HG02885 (cell line): ENCODE measurements around the gene RASGRP2.

Source experiments
- ATAC-seq: cut with Tn5 transposase; IDR thresholded peaks from one replicate; pipeline ENCODE4 v1.9.1; 2021; ENCODE audit warnings: mild to moderate bottlenecking; ENCODE audit not compliant: unreplicated experiment, poor library complexity

The RASGRP2 gene

DNA sequence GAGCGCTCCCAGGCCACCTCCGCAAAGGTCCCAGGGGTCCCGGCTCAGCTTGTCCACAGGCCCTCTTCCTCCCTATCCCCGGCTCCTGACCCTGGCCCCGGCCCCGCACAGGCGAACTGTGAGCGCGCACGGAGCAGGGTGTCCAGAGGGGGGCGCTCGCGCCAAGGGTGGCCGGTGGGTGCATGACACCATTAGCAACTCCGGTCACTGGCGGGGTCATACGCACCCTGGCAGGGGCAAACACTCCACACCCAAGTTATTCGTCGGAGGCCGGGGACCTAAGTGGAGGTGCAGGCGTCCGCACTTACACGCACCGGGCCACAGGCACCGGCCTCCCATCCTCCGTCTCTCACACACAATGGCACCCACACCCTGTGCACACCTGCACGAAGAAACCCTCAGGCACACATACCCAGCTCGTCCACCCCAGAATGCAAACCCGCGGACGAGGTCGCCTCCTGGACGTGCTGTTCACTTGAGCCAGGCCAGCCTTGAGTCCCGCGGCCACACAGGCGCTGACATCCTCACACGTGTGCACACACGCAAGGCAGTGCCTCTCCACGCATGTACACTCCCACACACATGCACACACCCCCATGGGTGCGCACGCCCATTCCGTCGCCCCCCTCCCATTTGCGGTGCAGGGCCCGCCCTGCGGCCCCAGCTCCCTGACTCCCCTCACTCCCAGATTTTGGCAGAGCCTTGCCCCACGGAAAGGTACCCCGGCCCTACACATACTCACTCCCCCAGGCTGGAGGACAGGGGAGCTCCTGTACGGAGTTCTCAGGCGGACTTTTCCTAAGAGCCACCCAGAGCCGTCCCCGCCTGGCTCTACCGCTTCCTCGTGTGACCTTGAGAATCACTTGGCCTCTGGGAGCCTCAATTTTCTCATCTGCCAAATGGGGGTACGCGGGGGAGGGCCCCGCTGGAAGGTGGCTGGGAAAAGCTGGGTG, at the start of gene RASGRP2:
TSS of gene RASGRP2 (minus strand) at position 552 of the 953 bp plus-strand sequence. CDS start 1,276 bp downstream, outside the sequence.
- ATAC-seq, result no peak

DNA sequence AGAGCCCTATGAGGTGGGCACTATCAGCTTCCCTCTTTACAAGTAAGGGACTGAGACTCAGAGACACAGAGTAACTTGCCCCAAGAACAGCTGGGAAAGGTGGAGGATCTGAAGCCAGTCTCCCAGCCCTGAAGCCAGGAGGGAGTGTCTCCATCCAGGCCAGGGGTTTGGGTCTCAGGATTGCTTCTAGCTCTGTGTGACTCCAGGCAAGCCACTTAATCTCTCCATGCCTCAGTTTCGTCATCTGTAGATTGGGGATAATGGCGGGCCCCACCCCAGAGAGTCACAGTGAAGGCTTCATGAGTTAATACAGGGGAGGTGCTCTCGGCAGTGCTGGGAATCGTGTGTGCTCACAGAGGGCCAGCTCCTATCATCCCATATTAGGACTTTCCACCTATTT, 48.5 kb upstream of the RASGRP2 start:
- no peak for ATAC-seq

DNA sequence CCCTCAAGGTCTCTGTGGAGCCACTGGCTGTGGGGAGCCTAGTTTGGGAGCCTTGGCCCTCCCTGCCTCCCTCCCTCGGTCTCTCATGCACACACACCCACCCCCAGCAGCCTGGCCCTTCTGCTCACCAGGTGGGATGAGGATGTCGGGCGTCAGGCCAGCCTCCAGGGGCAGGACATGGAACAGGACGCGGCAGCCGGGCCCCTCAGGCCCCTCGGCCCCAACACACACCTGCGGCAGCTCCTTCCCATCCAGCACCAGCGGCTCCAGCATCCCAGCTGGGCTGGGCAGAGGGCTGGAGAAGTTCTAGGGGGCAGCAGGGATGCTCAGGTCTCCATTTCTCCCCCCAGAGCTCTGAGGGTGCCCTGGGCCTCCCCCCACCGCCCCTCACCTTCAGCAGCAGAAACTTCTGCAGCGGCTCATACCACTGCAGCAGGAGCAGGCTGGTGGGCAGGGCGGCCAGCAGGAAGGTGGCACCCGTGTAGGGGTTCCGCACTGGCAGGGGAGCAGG, 47.9 kb upstream of the RASGRP2 start:
- no peak for ATAC-seq

DNA sequence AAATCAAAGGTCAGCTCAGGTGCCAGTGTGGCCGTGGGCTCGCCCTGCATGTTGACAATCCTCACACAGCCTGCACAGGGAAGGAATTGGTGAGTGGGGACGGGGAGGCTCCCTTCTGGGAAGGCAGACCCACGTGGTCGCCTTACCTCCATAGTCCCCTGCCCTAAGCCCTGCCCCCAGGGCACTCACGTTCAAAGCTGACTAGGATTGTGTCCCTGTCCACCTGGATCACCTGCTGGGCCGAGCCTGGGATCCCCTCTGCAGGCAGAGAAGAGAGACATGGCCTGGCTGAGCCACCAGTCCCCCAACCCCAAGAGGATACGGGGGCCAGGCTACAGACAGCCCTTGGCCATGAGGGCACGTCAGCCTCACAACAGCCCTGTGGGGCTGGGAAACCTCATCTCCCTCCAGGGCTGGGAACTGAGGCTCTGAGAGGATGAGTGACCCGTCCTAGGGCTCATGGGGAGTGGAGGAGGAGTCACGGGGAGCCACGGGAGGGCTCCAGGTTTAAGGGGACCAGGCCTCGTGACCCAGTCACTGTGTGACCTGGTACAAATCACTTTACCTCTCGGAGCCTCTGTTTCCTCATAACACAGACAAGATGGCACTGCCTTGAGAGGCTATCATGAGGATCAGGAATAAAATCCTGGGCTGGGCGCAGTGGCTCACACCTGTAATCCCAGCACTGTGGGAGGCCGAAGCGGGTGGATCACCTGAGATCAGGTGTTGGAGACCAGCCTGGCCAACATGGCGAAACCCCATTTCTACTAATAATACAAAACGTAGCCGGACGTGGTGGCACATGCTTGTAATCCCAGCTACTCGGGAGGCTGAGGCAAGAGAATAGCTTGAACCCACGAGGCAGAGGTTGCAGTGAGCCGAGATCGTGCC, 46.5 kb upstream of the RASGRP2 start:
- no peak for ATAC-seq

DNA sequence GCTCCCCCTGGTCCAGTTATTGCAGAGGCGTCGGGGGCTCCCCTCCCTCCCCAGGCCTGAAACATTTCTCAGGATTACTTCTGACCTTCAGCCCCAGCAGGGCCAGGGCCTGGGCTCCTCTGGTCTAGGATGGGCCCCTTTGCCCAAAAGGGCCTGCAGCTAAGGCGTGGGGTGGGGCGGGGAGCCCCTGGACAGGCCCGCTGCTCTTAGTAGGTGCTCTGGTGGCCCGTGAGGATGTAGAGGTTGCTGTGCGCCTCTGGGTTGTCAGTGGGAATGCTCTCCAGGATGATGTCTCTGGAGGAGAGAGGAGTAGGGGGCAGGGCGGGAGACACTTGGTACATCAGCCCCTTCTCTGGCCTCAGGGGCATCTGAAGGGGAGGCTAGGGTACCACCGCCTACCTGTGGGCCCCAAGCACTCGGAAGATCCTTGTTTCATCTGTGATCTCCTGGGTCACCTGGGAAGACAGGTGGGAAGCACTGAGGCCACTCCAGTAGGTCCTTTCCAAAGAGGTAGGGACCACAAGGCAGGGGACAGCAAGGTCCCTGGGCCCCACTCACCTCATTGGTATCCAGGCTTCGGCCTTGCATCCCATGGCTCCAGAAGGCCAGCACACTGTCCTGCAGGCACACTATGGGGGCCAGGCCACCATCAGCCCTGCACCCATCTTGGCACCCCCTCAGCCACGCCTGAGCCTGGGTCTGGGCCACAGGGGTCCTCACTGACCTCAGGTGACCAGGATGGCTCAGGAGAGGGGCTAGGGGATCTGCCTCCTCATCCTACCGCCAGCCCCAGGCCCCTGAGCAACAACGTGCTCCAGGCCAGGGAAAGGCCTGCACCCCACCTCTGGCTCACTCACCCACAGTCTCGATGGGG, 45.6 kb upstream of the RASGRP2 start:
- ATAC-seq, result no peak

DNA sequence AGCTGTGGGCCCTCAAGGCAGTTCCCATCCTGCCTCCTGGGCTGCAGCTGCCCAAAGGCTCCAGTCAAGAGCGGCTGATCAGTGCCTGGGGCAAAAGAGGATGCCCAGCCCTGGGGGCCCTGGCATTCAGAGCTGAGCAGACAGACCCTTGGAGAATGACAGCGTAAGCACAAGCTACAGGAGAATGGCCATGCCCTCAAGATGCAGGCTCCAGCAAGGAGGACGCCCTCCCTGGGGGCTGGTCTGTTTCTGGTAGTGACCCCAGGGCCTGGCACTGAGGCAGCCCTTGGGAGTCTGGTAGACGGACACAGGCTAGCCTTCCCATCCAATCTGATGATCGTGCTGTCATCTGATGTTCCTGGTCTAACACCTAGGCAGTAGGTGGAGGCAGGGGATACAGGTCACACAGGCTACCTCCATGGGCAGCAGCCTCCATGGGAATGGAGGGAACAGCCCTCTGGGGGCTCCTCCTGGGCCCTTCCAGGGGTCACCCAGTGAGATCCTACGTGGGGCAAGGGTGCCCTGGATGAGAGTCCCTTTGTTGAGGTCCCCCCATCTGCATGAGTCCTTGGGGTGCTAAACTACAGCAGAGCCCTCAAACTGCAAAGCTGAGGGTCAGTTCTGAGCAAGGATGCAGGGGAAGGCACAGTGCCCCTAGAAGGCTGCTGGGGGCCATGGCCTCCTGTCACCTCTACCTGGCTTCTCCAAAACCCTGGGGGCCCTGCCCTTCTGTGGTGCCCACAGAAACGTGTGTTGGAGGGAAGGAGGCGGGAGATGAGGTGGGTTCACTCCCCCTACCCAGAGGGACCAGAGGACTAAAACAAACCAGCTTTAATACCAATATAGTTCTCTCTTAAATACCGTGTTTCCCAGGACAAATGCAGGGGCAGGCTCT, 44.6 kb upstream of the RASGRP2 start:
- no peak for ATAC-seq

DNA sequence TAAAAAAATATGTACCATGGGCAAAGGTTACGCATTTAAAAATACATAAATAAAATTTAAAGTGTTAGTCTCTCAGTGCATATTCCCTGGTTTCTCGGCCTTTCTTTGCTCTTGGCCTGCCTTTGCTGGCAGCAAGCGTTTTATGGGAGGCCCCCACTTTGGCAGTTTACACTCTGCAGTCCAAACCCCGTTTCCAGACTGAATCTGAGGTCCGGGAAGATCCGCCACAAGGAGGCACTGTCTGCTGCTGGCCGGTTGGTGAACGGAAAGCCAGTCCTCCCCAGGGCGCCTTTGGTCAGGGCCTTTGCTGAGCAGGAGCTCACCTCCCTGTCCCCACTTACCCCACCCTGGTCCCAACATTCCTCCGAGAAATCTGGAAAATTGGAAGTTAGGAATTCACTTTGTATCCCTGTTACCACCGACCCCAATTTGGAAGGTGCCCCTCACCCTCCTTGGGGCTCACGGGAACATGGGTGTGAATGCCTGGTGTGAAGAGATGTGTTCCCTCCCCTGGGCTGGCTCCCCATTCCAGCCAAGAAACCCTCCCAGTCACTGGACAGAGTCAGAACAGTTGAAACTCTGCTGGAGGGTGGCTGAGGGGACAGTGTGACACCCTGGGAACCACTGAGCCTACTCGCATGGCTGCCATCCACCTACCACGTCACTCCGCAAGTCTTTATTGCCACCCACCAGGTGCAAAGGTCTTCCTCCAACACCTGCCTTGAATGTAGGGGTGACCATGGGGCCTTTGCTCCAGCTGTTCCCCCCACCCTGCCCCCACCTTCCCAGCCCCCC, 43.8 kb upstream of the RASGRP2 start:
- no peak for ATAC-seq

DNA sequence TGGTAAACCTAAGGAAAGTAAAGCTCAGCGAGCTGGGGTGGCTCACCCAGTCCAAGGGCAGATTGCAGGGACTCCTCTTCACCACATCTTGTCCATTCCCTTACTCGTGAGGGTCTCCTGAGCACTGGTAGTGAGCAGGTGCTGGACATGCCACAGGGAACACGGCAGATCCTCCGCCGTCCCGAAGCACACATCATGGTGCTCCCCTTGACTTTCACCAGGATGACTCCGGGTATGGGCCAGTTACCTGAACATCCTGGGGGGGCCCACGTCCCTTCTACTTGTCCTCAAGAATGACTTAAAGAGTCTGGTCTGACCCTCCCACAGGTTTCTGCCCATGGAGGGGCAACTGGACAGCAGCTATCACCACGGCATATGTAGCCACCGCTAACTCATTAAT, 42.4 kb upstream of the RASGRP2 start:
- no peak for ATAC-seq

DNA sequence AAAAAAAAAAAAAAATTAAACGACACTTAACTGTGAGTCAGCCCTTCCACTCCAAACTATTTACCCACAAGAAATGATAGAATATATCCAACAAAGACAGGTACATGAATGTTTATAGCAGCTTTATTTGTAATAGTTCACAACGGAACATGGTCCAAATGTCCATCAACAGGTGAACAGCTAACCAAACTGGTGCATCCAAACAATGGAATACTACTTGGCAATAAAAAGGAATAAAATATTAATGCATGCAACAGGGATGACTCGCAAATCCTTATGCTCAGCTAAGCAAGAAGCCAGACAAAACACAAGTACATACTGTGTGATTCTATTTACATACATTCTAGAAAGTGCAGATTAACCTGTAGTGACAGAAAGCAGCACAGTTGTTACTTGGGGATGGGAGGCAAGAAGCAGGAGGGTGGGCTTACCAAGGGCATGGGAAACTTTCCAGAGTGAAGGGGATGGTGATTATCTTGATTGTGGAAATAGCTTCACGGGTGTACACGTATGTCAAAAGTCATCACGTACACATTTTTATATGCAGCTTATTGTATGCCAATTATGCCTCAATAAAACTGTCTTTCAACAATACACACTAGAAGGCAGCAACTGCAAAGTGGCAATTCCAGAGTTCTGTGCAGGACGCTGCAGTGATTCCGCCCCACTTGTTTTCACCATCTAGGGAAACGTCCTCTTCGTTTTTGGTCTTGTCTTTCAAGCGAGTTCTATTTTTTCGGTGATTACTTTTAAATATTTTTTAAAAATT, 41.1 kb upstream of the RASGRP2 start:
- ATAC-seq, result no peak

DNA sequence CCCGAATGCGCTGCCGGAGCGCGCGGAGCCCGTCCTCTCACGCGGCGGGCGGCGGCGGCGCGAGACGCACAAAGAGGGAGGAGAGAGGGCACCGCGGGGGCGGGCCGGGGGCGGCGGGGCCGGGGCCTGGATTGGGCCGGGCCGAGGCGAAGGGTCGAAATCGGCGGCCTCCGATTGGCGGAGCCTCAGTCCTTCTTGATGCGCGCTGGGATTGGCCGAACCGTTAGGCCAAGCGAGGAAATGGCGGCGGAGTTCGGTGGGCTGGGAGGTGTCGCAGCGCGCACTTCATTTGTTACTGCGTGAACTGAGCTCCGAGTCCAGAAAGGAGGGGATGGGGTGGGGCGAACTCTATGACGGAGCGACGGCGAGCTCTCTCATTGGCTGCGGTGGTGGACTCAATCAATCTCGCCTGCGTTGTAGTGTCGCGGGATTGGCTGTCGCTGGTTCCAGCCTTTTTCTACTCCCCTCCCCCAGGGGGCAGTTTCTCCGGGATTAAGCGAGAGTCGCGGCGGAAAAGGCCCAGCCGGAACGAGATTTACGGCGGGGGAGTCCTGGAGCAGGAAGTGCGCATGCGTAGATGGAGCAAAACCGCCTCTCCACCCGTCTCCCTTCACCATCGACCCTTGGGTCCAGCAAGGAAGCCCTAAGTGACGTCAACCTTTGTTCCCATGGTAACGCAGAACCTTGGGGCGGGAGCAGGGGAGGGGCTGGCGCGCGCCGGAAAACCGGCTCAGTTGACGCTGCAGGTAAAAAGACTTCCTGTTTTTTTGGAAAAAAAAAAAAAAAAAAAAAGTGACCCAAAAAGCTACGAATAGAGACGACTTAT, 34.7 kb upstream of the RASGRP2 start, which contains the start of gene SF1:
TSS of gene SF1 (minus strand) at position 70 of the 826 bp plus-strand sequence. CDS start 150 bp downstream, outside the sequence.
- peak; percentile 79 for ATAC-seq

DNA sequence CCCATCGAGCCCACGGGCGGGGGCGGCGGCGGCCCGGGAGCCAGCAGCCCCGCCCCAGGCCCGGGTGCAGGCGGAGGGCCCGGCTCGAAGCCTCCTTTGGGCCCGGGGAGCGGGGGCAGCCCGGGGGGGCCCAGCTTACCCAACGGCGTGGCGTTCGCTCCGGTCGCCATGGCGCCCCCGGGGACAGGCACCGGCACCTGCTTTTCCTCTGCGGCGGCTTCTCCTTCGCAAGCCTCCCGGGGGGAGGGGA, 34.2 kb upstream of the RASGRP2 start:
- peak; percentile 19 for ATAC-seq

DNA sequence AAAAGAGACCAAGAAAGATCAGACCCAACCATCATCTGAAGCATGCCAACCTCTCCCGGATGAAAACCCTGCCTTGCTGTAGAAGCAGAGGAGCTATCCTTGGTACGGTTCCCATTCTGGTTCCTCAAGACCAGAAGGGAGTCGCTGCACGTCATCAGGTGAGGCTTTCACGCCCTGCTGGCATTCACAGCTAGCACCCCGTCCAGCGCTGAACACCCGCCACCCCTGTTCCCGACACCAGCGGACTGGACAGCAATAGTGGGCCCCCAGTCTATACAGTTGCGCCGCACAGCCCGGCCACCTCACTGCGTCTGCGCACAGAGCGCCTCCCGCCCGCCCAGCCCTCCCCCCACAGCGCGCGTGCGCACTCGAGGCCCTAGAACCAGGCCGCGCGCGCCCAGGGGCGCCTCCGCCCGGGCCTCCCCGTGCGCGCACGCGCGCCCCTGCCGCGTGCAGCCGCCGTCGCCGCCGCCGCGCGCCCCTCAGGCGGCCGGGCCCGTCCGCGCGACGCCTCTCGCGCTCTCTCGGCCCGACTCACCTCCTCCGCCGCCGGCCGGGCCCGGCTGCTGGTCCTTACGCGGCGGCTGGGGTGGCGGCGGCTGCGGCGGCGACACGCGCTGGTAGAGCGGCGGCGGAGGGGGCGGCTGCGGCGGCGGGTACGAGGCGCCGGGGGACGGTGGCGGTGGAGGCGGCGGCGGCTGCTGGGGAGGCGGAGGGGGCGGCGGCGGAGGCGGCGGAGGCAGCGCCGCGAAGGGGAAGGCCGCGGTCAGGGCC, 33.7 kb upstream of the RASGRP2 start:
- peak; percentile 29 for ATAC-seq

DNA sequence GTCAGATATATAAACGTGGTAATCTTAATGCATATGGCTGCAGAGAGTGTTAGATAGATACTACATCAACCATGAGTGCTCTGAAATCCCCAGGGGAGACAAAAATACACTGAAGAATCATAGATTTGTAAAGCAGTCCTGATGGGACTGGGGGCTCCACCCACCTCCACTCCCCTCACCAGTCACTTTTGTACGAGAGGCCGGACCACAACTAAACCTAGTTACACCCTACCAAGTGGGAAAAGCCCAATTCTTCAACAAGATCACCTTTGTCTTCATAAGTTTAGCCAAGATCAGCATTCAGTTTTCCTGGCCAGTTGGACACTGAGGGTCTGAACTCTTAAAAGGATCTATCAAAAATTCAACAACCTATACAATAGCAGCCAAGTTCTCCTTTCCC, 32.9 kb upstream of the RASGRP2 start:
- ATAC-seq, result no peak

DNA sequence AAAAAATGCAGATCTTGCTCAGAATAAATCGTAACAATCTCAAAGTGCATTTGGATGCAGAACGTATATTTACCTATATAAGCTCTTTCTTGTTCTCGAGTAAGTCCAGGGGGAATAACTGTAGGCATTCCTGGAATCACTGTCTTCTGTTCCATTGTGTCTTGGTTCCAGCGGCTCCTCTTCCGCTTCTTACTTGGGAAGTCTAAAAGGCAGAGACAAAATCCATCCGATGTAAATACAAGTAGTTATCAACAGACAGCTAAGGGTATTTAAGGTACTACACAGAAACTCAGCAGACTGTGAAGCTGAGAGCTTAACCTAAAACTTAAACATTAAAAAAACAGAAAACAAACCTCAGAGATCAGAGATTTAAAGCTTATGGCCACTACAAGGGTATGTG, 32.5 kb upstream of the RASGRP2 start:
- no peak for ATAC-seq

DNA sequence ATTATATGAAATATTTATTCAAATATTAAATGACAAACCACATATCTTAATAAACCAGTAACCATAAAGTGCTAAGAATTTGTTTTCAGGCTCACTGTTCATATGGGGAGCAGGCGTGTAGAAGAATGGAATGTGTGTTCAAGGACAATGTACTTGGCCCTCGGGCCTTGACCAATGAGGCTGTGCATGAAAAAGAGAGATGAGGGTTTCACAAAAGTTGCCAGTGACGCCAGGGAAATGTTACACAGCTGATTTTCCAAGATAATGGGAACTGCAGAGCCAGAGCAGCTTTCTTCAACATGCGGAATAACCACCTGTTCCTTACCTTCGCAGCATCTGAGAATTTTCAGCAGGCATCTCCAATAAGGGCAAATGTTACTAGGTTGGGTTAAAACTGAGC, 30.2 kb upstream of the RASGRP2 start:
- ATAC-seq, result no peak
